LNCaP clone FGC (cell line): ENCODE measurements around the gene NDUFAF5.
"Not testable (repeated sequence)": the region's sequence is repeated elsewhere in the genome, so short reads cannot be mapped to it uniquely, and the experiment has no call there.

ENCODE experiments used
- DNase-seq: peaks from one replicate; pipeline ENCODE4 v3.0.0-alpha.2; 2011; ENCODE audit warnings: low read depth
- H3K4me3 ChIP-seq: 2 replicates; pipeline ENCODE4 v1.5.1; 2011; ENCODE audit warnings: mild to moderate bottlenecking, low read depth, low read length, control low read depth
- CTCF ChIP-seq: IDR thresholded peaks from 2 replicates; pipeline ENCODE4 v1.5.1; 2012; ENCODE audit warnings: mild to moderate bottlenecking; ENCODE audit not compliant: control insufficient read depth, insufficient read depth; ENCODE audit errors: extremely low read depth

The NDUFAF5 gene

GRCh38 chr20:13744352-13744751 lies 40.5 kb upstream of the NDUFAF5 start:
- no peak for TF ChIP-seq CTCF
- DNase-seq, result no peak

GRCh38 chr20:13745784-13746183 lies 39.0 kb upstream of the NDUFAF5 start:
- no peak overlapping the region for H3K4me3 ChIP-seq
- no peak for DNase-seq

More at GRCh38 chr20:13744352-13744751, 40.5 kb upstream of the NDUFAF5 start:
- no peak overlapping the region for H3K4me3 ChIP-seq

GRCh38 chr20:13749811-13750210 lies 35.0 kb upstream of the NDUFAF5 start:
- TF ChIP-seq CTCF, result no peak
- no peak for DNase-seq
- H3K4me3 ChIP-seq, result no peak overlapping the region

More at GRCh38 chr20:13745784-13746183, 39.0 kb upstream of the NDUFAF5 start:
- no peak for TF ChIP-seq CTCF

- no peak overlapping the region for H3K4me3 ChIP-seq
- TF ChIP-seq CTCF, result no peak
- DNase-seq, result no peak
Measured at GRCh38 chr20:13753436-13754036, 31.3 kb upstream of the NDUFAF5 start.

GRCh38 chr20:13755809-13756208 lies 29.0 kb upstream of the NDUFAF5 start:
- no peak overlapping the region for H3K4me3 ChIP-seq
- TF ChIP-seq CTCF, result no peak
- DNase-seq, result no peak

- DNase-seq, result no peak
- H3K4me3 ChIP-seq, result no peak overlapping the region
- no peak for TF ChIP-seq CTCF
Measured at GRCh38 chr20:13756551-13756950, 28.3 kb upstream of the NDUFAF5 start.

GRCh38 chr20:13758884-13759283 lies 25.9 kb upstream of the NDUFAF5 start:
- no peak for DNase-seq

GRCh38 chr20:13760451-13760946 lies 24.3 kb upstream of the NDUFAF5 start:
- DNase-seq, H3K4me3 ChIP-seq: not testable (repeated sequence)

More at GRCh38 chr20:13758884-13759283, 25.9 kb upstream of the NDUFAF5 start:
- no peak overlapping the region for H3K4me3 ChIP-seq
- no peak for TF ChIP-seq CTCF
